ENCODE data around the gene PLEKHM3.

Gene PLEKHM3

GRCh38 chr2:207879536-207879935, 145.8 kb downstream of the PLEKHM3 start:
- no peak for DNase-seq

DNA sequence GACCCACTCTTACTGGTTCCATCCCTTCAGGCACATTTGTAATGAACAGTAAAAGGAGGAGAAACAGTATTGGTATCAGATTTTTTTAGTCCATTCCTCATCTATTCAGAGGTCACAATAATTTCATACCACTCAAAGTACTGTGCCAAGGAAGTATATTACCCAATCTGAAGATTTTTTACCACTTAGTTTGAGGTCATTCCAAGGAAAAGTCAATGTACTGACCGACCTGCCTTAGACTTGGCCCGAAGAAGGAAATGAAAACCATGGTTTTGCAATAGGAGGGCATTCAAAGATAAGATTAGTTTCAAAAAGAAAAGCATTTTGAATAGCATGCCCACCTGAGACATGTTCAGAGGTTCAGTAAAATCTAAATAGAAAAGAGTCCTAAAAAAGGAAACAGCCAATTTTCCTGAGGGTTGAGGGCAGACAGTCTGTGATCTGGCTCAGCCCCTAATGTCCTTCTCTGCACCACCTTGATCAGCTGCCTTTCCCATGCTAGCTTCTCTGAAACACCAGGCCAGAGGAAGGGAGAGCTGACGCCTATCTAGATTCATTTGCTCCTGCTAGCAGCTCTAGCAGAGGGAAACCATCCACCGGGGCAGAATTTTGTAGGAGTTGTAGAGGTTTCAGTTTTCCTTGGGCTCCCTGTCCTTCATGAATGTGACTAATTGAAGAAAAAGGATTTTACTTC, 148.3 kb downstream of the PLEKHM3 start:
- DNase-seq, result no peak

GRCh38 chr2:207875473-207876212, 149.7 kb downstream of the PLEKHM3 start:
- DNase-seq, result no peak

- DNase-seq, result no peak
Observed at GRCh38 chr2:207873794-207874193, 151.5 kb downstream of the PLEKHM3 start.

- DNase-seq, result no peak
Observed at GRCh38 chr2:207871911-207872310, 153.4 kb downstream of the PLEKHM3 start.

DNA sequence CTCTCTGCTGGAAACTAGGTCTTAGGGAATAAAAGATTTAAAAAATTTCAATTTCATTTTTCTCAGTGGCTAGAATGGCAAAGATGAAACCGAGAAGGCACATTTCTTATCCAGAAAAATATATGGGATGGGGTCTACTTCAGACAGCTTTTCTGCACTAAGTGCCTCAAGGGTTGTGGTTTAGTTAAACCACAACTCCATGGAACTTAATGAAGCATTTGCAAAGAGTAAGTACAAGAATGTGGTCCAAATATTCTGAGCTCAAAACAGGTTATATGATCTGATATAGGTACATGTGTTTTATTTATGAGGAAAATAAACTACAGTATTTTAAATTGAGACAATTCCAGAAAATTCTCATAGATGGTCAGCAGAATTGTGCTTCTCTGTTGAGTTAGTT, 153.8 kb downstream of the PLEKHM3 start:
- DNase-seq, result no peak

DNA sequence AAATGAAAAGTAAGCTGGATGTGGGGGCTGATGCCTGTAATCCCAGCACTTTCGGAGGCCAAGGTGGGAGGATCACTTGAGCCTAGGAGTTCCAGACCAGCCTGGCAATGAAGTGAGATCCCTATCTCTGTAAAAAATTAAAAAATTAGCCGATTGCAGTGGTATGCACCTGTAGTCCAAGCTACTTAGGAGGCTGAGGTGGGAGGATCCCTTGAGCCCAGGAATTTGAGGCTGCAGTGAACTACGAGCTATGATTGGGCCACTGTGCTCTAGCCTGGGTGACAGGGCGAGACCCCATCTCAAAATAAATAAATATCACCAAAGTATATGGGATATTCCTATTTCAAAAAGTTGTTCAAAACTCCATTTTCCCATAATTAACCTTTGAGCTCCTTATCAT, 154.5 kb downstream of the PLEKHM3 start:
- DNase-seq, result no peak

DNA sequence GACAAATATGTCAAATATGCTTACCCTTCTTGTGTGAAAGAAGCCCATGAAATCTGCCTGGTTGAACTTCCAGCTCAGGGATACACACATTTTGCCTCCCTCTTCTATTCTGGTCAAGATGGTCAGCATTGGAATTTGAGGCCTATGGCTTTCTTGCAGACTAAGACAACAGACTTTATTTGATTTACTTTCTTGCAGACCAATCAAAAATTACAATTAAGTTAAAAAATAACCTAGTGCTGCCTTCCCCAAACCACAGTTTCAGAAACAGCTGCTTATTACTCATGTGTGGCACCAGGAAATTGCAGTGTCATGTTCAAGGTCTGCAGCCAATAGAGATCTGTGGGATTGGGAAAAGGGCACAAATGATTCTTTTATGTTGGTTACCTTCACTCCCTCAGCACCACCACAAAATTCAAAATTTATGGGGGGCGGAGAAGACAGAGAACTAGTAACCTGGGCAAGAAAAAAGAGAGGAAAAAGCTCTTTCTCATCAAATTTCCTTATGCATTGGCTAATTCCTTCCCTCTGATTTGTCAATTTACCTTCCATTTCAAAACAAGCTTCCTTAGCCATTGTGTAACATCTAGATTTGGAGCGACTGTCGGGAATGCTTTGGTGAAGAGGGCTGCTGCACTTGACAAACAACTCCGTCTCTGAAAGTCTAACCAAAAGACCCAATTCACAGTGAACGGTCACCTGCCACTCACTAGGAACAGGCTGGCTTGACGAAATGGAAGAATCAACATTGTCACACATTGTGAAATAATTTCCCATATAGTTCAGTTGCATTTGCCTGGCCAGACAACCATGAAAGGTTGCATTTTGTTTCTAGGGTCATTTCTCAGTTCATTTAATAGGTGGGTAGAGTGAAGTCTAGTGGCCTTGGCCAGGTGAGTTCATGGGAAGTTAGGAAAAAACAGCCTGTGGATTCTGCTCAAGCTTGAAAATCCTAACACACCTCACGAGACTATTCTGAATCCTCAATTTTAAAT, 155.2 kb downstream of the PLEKHM3 start:
- no peak for DNase-seq

GRCh38 chr2:207868855-207869596, 156.3 kb downstream of the PLEKHM3 start:
- no peak for DNase-seq

GRCh38 chr2:207867905-207868304, 157.4 kb downstream of the PLEKHM3 start:
- no peak for DNase-seq

GRCh38 chr2:207867056-207867455, 158.3 kb downstream of the PLEKHM3 start:
- DNase-seq, result no peak

- DNase-seq, result no peak
Observed at GRCh38 chr2:207865210-207865609, 160.1 kb downstream of the PLEKHM3 start.

- DNase-seq, result no peak
Observed at GRCh38 chr2:207863345-207863744, 162.0 kb downstream of the PLEKHM3 start.

GRCh38 chr2:207861789-207862188, 163.5 kb downstream of the PLEKHM3 start:
- no peak for DNase-seq

- no peak for DNase-seq
Observed at GRCh38 chr2:207860685-207861084, 164.6 kb downstream of the PLEKHM3 start.

- no peak for DNase-seq
Observed at GRCh38 chr2:207855591-207855990, 169.7 kb downstream of the PLEKHM3 start.

GRCh38 chr2:207854484-207855440, 170.6 kb downstream of the PLEKHM3 start:
- no peak for DNase-seq

DNA sequence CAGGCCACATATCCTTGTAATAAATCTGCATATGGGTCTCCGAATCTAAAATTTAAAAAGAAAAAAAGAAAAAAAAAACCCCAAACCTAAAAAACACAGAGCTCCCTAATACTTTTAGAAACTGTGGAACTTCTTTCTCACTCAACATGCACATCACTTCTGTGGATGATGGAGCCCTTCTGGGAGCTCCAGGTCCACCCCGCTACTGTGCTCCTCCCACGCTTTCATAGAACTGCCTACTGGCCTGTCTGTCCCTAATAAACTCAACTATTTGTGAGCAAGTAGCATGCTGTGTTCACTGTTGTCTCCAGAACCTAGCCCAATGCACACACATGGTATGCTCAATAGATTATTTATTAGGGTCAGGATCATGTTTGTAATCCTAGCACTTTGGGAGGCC, 172.5 kb downstream of the PLEKHM3 start:
- no peak for DNase-seq

DNA sequence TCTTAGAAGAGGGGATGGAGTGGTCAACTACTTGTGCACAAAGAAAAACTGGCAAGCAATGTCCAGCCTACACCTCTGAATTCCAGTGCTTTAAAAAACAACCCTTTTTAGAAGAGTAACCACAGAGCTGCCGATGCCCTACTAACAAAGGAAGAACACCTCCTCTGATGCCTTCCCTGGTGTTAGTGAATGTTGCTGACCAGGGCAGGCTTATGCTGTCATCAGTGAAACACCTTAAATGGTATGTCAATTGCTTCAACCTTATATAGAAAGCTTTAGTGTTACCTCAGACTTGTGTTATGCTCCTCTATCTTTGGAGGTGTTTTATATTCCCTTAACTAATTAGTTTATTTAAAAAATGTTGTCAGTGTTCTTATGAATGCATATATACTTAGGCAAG, 175.9 kb downstream of the PLEKHM3 start:
- no peak for DNase-seq

DNA sequence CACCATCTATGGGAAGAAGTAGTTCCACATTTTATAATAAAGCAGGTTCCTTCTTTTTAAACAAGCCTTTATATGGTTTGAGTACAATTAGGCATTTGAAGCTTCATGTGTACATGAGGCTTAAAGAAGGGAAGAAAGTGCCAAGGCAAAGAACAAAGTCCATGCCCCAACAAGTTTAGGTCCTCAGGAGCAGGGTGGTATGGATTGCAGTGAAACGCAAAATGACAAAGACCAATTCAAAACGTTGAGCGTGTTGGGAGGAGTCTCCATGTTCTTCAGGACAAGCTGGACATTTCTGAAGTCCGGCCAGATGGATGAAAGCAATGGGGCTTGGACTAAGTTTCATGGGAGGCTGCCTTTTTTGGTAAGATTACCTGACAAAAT, 176.8 kb downstream of the PLEKHM3 start:
- no peak for DNase-seq

DNA sequence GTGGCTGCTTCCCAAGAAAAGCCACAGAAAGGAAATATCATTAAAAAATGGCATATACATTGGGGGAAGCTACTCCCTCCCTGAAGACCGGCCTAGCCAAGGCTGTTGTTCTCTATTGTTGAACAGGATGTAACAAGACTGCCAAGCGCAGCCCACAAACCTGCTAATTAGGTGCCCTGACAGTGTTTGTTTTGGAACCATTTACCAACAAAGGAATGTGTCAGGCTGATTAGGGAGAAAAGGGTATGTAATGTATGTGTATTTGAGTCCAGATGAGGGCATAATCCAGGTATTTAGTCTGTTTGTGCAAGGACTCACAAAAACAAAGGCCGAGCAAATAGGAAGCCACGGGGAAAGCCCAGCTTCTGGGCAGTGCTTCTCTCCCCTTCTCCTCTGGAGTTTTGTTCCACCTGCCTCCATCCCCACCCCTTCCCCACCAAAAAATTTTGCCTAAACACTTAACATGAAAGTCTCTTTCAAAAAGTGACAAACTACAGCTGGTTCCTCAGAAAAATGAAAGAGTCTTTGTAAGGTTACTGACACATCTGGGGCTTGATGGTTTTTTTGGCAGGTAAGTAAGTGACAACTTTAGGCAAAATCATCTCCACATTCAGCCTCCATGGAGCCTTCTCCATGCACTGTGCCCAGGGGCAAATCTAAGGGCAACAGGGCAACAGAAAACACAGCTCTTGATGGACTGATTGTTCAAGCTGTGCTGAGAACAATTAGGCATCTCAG, 177.4 kb downstream of the PLEKHM3 start:
- DNase-seq, result no peak
